22Rv1 (cell line): Measurements from ENCODE around the gene UGDH.
"Not testable (repeated sequence)": the region's sequence is repeated elsewhere in the genome, so short reads cannot be mapped to it uniquely, and the experiment has no call there.

Source experiments
- H3K27ac ChIP-seq: fragments of 450-650 bp; 2 replicates; pipeline ENCODE4 v1.5.1; 2017
- CTCF ChIP-seq: fragments of 450-650 bp; IDR thresholded peaks from 2 replicates; pipeline ENCODE4 v1.5.1; 2017; ENCODE audit warnings: mild to moderate bottlenecking
- ZFX ChIP-seq: fragments of 450-650 bp; IDR thresholded peaks from 2 replicates; pipeline ENCODE4 v1.6.1; 2017; ENCODE audit warnings: antibody characterized with exemption, borderline replicate concordance

UGDH gene

DNA sequence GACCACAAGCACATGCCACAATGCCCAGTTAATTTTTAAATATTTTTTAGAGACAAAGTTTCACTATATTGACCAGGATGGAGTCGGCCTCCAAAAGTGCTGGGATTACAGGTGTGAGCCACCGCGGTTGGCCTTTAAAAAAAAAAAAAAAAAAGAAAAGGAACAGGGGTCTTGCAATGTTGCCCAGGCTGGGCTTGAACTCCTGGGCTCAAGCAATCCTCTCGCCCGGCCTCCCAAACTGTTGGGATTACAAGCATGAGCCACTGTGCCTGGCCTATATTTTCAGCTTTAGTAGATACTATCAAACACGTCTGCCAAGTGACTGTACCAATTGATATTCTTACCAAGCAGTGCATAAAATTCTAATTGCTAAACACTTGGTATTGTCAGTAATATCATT lies 8.8 kb downstream of the UGDH start:
- H3K27ac ChIP-seq = peak overlapping the region; percentile 94
- TF ChIP-seq CTCF (no peak), ZFX (no peak)

DNA sequence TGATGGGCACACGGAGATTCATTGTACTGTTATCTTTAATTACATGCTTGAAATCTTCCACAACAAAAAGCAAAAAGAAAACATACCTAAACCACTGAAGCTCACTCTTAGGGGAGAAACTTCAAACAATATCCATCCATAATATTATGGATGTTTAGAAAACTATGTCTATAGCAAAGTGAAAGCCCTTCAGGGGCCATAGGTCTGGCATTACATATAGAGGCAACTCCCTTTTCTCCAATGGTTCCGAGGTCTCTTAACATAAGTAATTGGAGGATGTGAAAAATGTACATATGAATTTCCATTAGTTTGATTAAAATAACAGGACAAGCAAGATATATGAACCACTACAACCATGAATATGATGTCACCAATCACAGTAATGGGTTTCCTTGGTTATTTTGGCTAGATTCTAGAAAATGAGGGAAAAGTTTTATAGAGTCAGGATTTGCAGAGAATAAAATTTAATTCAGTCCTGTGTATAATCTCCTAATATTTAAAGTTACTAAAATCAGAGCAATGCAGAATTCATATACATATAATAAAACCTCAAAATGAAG lies 10.8 kb downstream of the UGDH start:
- peak overlapping the region; percentile 94 for H3K27ac ChIP-seq
- no peak for TF ChIP-seq CTCF
- no peak for TF ChIP-seq ZFX

- H3K27ac ChIP-seq = peak overlapping the region; percentile 94
These were observed 11.4 kb downstream of the UGDH start for GRCh38 chr4:39515669-39516401.

DNA sequence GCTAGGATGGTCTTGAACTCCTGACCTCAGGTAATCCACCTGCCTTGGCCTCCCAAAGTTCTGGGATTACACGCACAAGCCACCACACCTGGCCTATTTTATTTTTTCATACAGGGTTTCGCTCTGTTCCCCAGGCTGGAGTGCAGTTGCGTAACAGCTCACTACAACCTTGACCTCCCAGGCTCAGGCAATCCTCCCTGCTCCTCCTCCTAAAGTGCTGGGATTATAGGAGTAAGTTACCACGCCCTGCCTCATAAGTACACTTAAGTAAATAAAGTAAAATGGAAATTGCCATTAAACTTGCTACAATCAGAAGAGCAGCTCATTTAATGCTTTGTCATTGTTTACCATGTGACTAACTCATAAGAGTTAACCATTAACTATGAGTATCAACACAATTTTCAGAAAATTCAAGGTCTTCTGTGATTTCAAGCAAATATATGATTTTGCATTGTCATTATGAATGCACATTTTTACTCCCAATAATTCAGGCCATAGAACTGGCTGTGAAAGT lies 12.3 kb downstream of the UGDH start:
- TF ChIP-seq ZFX (no peak), CTCF (no peak)
- peak overlapping the region; percentile 94 for H3K27ac ChIP-seq

GRCh38 chr4:39514266-39514665 lies 13.0 kb downstream of the UGDH start:
- peak overlapping the region; percentile 94 for H3K27ac ChIP-seq

DNA sequence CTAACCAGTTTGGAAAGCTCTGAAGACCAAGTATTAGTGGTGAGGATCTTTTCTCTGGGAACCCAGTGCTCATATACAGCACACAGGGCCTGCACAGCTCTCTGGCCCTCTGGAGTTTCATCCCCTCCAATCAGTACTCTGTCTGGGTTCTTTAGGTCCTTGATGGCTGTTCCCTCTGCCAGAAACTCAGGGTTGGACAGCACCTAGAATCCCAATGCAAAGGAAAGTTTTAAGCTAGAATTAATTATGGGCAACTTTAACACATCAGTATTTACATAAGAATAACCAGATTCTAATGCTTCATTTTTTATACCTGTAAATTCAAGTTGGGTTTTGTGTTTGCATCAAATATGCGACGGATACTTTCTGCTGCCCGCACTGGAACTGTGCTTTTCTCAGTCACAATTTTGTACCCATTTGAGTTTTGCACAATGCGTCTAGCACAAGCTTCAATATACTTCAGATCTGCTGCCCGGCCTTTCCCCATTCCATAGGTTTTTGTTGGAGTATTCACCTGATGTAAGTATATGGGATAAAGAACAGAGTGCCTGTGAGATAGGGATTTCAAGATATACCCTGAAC lies 16.8 kb downstream of the UGDH start:
- H3K27ac ChIP-seq = peak overlapping the region; percentile 94
- TF ChIP-seq CTCF (no peak), ZFX (no peak)

- H3K27ac ChIP-seq = peak overlapping the region; percentile 9; the same call in 1 of the 2 replicates
- TF ChIP-seq CTCF (no peak), ZFX (no peak)
These were observed 21.7 kb downstream of the UGDH start for GRCh38 chr4:39505581-39505980.

DNA sequence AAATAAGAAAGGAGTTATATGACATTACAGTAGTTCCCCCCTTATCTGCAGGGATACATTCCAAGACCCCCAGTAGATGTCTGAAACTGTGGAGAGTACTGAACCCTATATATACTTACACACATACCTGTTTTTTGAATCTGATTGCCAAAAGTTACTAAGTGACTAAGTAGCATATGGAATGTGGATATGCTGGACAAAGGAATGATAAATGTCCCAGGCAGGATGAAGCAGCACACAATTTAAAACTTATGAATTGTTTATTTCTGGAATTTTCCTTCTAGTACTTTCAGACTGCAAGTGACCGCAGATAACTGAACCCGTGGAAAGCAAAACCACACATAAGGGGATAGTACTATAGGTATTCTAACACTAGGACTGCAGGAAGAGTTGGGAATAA lies 22.7 kb downstream of the UGDH start:
- TF ChIP-seq ZFX (no peak), CTCF (no peak)
- no peak overlapping the region for H3K27ac ChIP-seq

DNA sequence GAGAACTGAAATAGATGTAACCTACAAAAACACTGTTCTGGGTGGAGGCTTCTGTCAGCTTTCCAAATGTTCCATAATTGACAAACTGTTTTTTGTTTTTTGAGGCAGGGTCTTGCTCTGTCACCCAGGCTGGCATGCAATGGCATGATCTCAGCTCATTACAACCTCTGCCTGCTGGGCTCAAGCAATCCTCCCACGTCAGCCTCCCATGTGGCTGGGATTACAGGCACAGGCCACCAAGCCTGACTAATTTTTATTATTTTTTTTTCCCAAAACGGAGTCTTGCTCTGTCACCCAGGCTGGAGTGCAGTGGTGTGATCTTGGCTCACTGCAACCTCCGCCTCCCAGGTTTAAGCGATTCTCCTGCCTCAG lies 24.6 kb downstream of the UGDH start:
- H3K27ac ChIP-seq = not testable (repeated sequence)
